ENCODE results near the gene MYOZ3. TPM values are rescaled to one million over a fixed set of nuclear protein-coding genes. Genes with fewer than 3 reads are reported as not detected.

Gene MYOZ3
- polyA plus RNA-seq, 1 experiment, result 0.51 TPM

- TF ChIP-seq CTCF (IDR thresholded peaks at IDR 0.05; ENCODE audit: low read depth, low read length), result no peak
- Histone ChIP-seq H3K9me3 (ENCODE audit: control insufficient read depth, insufficient read depth, low read length) (no peaks in the 10 kb centered on the region), H3K27ac (ENCODE audit: low read depth, low read length) (peak overlapping the region; percentile 31), H3K27me3 (ENCODE audit: control insufficient read depth, insufficient read depth, low read length) (no peaks in the 10 kb centered on the region), H3K4me3 (ENCODE audit: low read depth, low read length) (no peak overlapping the region)
- no peak for DNase-seq (ENCODE audit: low read depth, low spot score)
- CTCF ChIA-PET, result interaction anchor here (0.8 to 1.1 kb wide), 3 partner anchors 56 to 160 kb away, joined by 3 to 4 read pairs (median 3); no protein-coding TSS in a partner anchor
- POLR2A ChIA-PET, result interaction anchor here (0.6 to 1.3 kb wide), 8 partner anchors 19 to 1130 kb away, joined by 3 to 7 read pairs (median 3); partner anchors contain the start of genes RBM22 and SYNPO
Observed at GRCh38 chr5:150618588-150619281, 42.3 kb upstream of the MYOZ3 start.

- CTCF ChIA-PET, result interaction anchor here (0.8 kb wide), 3 partner anchors 59 to 161 kb away, joined by 3 to 4 read pairs (median 4); no protein-coding TSS in a partner anchor
- POLR2A ChIA-PET, result interaction anchor here (0.6 to 1.3 kb wide), 8 partner anchors 18 to 1129 kb away, joined by 3 to 7 read pairs (median 3); partner anchors contain the start of genes RBM22 and SYNPO
- no peak for TF ChIP-seq CTCF (IDR thresholded peaks at IDR 0.05; ENCODE audit: low read depth, low read length)
- no peak overlapping the region for H3K4me3 ChIP-seq (ENCODE audit: low read depth, low read length)
- peak overlapping the region; percentile 31 for H3K27ac ChIP-seq (ENCODE audit: low read depth, low read length)
- H3K9me3 ChIP-seq (ENCODE audit: control insufficient read depth, insufficient read depth, low read length), result no peaks in the 10 kb centered on the region
- H3K27me3 ChIP-seq (ENCODE audit: control insufficient read depth, insufficient read depth, low read length), result no peaks in the 10 kb centered on the region
- peak; percentile 20 for DNase-seq (ENCODE audit: low read depth, low spot score)
Observed at GRCh38 chr5:150619359-150620230, 41.5 kb upstream of the MYOZ3 start.

- no peak for DNase-seq (ENCODE audit: low read depth, low spot score)
- POLR2A ChIA-PET, result interaction anchor here (0.6 to 1.7 kb wide), 2 partner anchors 10 to 381 kb away, joined by 3 to 5 read pairs; no protein-coding TSS in a partner anchor
- no peaks in the 10 kb centered on the region for H3K9me3 ChIP-seq (ENCODE audit: control insufficient read depth, insufficient read depth, low read length)
- H3K4me3 ChIP-seq (ENCODE audit: low read depth, low read length), result no peak overlapping the region
- TF ChIP-seq CTCF (IDR thresholded peaks at IDR 0.05; ENCODE audit: low read depth, low read length), result no peak
- CTCF ChIA-PET, result interaction anchor here (1.1 kb wide), 1 partner anchor 61 kb away, joined by 3 read pairs; no protein-coding TSS in a partner anchor
- no peaks in the 10 kb centered on the region for H3K27me3 ChIP-seq (ENCODE audit: control insufficient read depth, insufficient read depth, low read length)
- no peak overlapping the region for H3K27ac ChIP-seq (ENCODE audit: low read depth, low read length)
Observed at GRCh38 chr5:150621301-150621700, 39.8 kb upstream of the MYOZ3 start.

- no peak for DNase-seq (ENCODE audit: low read depth, low spot score)
- POLR2A ChIA-PET, result interaction anchor here (0.6 to 1.7 kb wide), 3 partner anchors 10 to 136 kb away, joined by 3 to 5 read pairs (median 4); no protein-coding TSS in a partner anchor
- CTCF ChIA-PET, result interaction anchor here (1.1 kb wide), 1 partner anchor 62 kb away, joined by 3 read pairs; no protein-coding TSS in a partner anchor
- H3K4me3 ChIP-seq (ENCODE audit: low read depth, low read length), result no peak overlapping the region
- no peak for TF ChIP-seq CTCF (IDR thresholded peaks at IDR 0.05; ENCODE audit: low read depth, low read length)
- H3K27ac ChIP-seq (ENCODE audit: low read depth, low read length), result peak overlapping the region; percentile 39
- no peaks in the 10 kb centered on the region for H3K27me3 ChIP-seq (ENCODE audit: control insufficient read depth, insufficient read depth, low read length)
- H3K9me3 ChIP-seq (ENCODE audit: control insufficient read depth, insufficient read depth, low read length), result no peaks in the 10 kb centered on the region
Observed at GRCh38 chr5:150622157-150622556, 38.9 kb upstream of the MYOZ3 start.

Measured in AG04450 (cell line).